Peyer's patch (tissue), 4 donors: Measurements from ENCODE around the gene CD28.

Experiments
- CTCF ChIP-seq, 6 experiments: fragments of 450-650 bp in 4 of 6; fragments of 200-600 bp in 2 of 6; sonication (generic) in 1 of 6; IDR thresholded peaks; one replicate each; pipeline ENCODE4 v1.5.1; 2017 to 2019; ENCODE audit warnings: antibody characterized with exemption in 6 of 6, mild to moderate bottlenecking in 3 of 6, moderate library complexity in 1 of 6
- POLR2A ChIP-seq, 2 donors: fragments of 450-650 bp; IDR thresholded peaks; one replicate each; pipeline ENCODE4 v1.5.1; 2017; ENCODE audit warnings: antibody characterized with exemption in 2 of 2, mild to moderate bottlenecking in 2 of 2, moderate library complexity in 2 of 2

- TF ChIP-seq CTCF (IDR thresholded peaks at IDR 0.05) (no peak), POLR2A (IDR thresholded peaks at IDR 0.05) (no peak)
These were observed 7.7 kb downstream of the CD28 start for GRCh38 chr2:203714112-203714511.
